Liver (tissue), 3 donors: ENCODE results near the gene PARD3B.

Experiments used
- CTCF ChIP-seq: fragments of 150-350 bp; IDR thresholded peaks from 2 replicates; pipeline ENCODE4 v1.5.1; 2017; ENCODE audit warnings: improper control_type of control experiment, low read depth, low read length; ENCODE audit not compliant: missing input control
- EGR1 ChIP-seq, 2 donors: IDR thresholded peaks; 2 replicates each; pipeline ENCODE4 v1.6.1; 2016 to 2018; ENCODE audit warnings: antibody characterized with exemption in 2 of 2, low read depth in 2 of 2
- JUND ChIP-seq, 2 donors: IDR thresholded peaks; 2 replicates each; pipeline ENCODE4 v1.6.1; 2016; ENCODE audit warnings: antibody characterized with exemption in 2 of 2
- MAX ChIP-seq: IDR thresholded peaks from 2 replicates; pipeline ENCODE4 v1.6.1; 2016; ENCODE audit warnings: antibody characterized with exemption
- RAD21 ChIP-seq, 2 donors: IDR thresholded peaks; 2 replicates each; pipeline ENCODE4 v1.6.1; 2016; ENCODE audit warnings: antibody characterized with exemption in 2 of 2, mild to moderate bottlenecking in 2 of 2
- REST ChIP-seq: IDR thresholded peaks from 2 replicates; pipeline ENCODE4 v1.6.1; 2016; ENCODE audit warnings: antibody characterized with exemption, mild to moderate bottlenecking
- ZBTB33 ChIP-seq: IDR thresholded peaks from 2 replicates; pipeline ENCODE4 v1.6.1; 2016; ENCODE audit warnings: antibody characterized with exemption
- donor health status: healthy.
- donor health status: healthy.

GRCh38 chr2:205651719-205652118 lies 1106.4 kb downstream of the PARD3B start:
- no peak for TF ChIP-seq ZBTB33
- no peak for TF ChIP-seq JUND (IDR thresholded peaks at IDR 0.05)
- no peak for TF ChIP-seq CTCF
- TF ChIP-seq RAD21 (IDR thresholded peaks at IDR 0.05) = no peak
- TF ChIP-seq REST = no peak
- no peak for TF ChIP-seq MAX
- TF ChIP-seq EGR1 (IDR thresholded peaks at IDR 0.05; ENCODE audit: low read depth in 2 of 2) = no peak
